Measurements from ENCODE around the gene ASB14.

DNA sequence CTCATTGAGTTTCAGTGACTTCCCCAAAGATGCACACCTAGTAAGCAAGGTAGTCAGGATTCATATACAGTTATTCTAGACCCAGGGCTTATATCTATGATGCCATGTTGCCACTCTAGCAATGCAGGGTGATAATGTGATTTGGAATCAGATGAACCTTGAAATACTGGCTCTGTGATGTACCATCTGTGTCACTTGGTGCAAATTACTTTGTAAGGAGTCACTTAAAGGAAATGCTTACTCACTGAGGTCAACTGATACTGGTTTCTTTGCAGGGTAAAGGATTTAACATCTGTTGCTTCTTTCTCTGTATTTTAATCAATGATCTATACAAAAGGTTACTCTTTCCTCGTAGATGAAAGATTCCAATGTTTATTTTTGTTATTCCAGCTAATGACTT lies 10.8 kb downstream of the ASB14 start:
- no peak for TF ChIP-seq PPARA (CRISPR knock-in tag; IDR thresholded peaks at IDR 0.05; ENCODE audit: borderline replicate concordance)
- TF ChIP-seq TOX (CRISPR knock-in tag; IDR thresholded peaks at IDR 0.05; ENCODE audit: borderline replicate concordance) = no peak
- no peak for TF ChIP-seq ARNTL (CRISPR knock-in tag; IDR thresholded peaks at IDR 0.05; ENCODE audit: borderline replicate concordance, low read depth)
- no peak for TF ChIP-seq RARB (CRISPR knock-in tag; IDR thresholded peaks at IDR 0.05)
- TF ChIP-seq, protein P1, sequence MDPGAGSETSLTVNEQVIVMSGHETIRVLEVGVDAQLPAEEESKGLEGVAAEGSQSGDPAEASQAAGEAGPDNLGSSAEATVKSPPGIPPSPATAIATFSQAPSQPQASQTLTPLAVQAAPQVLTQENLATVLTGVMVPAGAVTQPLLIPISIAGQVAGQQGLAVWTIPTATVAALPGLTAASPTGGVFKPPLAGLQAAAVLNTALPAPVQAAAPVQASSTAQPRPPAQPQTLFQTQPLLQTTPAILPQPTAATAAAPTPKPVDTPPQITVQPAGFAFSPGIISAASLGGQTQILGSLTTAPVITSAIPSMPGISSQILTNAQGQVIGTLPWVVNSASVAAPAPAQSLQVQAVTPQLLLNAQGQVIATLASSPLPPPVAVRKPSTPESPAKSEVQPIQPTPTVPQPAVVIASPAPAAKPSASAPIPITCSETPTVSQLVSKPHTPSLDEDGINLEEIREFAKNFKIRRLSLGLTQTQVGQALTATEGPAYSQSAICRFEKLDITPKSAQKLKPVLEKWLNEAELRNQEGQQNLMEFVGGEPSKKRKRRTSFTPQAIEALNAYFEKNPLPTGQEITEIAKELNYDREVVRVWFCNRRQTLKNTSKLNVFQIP (CRISPR knock-in tag; IDR thresholded peaks at IDR 0.05; ENCODE audit: borderline replicate concordance, low read depth) = no peak
- no peak for TF ChIP-seq ZNF8 (CRISPR knock-in tag; IDR thresholded peaks at IDR 0.05)
- TF ChIP-seq ZNF70 (CRISPR knock-in tag; IDR thresholded peaks at IDR 0.05) = no peak
- TF ChIP-seq ISL1 (CRISPR knock-in tag; IDR thresholded peaks at IDR 0.05) = no peak
- TF ChIP-seq ZFP3 (CRISPR knock-in tag; IDR thresholded peaks at IDR 0.05) = no peak
- no peak for TF ChIP-seq ZNF565 (CRISPR knock-in tag; conservative IDR thresholded peaks at IDR 0.05; ENCODE audit: low read depth)

Data from SK-N-SH treated with all-trans-retinoic acid at 6 μM for 48 hours (cell line).